ENCODE measurements around the gene CBLN3.

CBLN3 gene

GRCh38 chr14:24439830-24440605, 10.6 kb upstream of the CBLN3 start:
- H3K4me3 ChIP-seq = no peak overlapping the region
- TF ChIP-seq Cebpa-rat (IDR thresholded peaks at IDR 0.05) = no peak
- peak overlapping the region; percentile 91; the same call in 1 of the 2 replicates for H3K9ac ChIP-seq
- no peaks in the 10 kb centered on the region; the same call in 1 of the 2 replicates for H4K20me1 ChIP-seq
- peak overlapping the region; percentile 95 for H3K4me2 ChIP-seq
- peaks cover 81% of the 10 kb centered on the region for H3K4me1 ChIP-seq
- peaks cover 9% of the 10 kb centered on the region for H3K9me3 ChIP-seq
- peak overlapping the region; percentile 32; the same call in 1 of the 2 replicates for H3K27ac ChIP-seq
- H3K27me3 ChIP-seq = no peaks in the 10 kb centered on the region
- peaks cover 40% of the 10 kb centered on the region for H3K36me3 ChIP-seq

- TF ChIP-seq Cebpa-rat (IDR thresholded peaks at IDR 0.05) = no peak
- H4K20me1 ChIP-seq = no peaks in the 10 kb centered on the region; the same call in 1 of the 2 replicates
- peaks cover 45% of the 10 kb centered on the region for H3K36me3 ChIP-seq
- peaks cover 81% of the 10 kb centered on the region for H3K4me1 ChIP-seq
- H3K4me3 ChIP-seq = no peak overlapping the region
- H3K9me3 ChIP-seq = peaks cover 1% of the 10 kb centered on the region; the same call in 1 of the 2 replicates
- no peak overlapping the region for H3K9ac ChIP-seq
- no peaks in the 10 kb centered on the region for H3K27me3 ChIP-seq
- peak overlapping the region; percentile 95 for H3K4me2 ChIP-seq
- 0 out of 2 replicates have a peak overlapping the region, but pooled peaks have one; percentile 32 for H3K27ac ChIP-seq
Observed at GRCh38 chr14:24439257-24439656, 9.8 kb upstream of the CBLN3 start.

GRCh38 chr14:24438223-24439097, 9.0 kb upstream of the CBLN3 start:
- no peak overlapping the region for H3K4me3 ChIP-seq
- peaks cover 50% of the 10 kb centered on the region for H3K36me3 ChIP-seq
- peak overlapping the region; percentile 96 for H3K27ac ChIP-seq
- no peaks in the 10 kb centered on the region for H3K9me3 ChIP-seq
- H4K20me1 ChIP-seq = no peaks in the 10 kb centered on the region; the same call in 1 of the 2 replicates
- H3K27me3 ChIP-seq = no peaks in the 10 kb centered on the region
- peak overlapping the region; percentile 95 for H3K4me2 ChIP-seq
- H3K9ac ChIP-seq = peak overlapping the region; percentile 88; the same call in 1 of the 2 replicates
- no peak for TF ChIP-seq Cebpa-rat (IDR thresholded peaks at IDR 0.05)
- H3K4me1 ChIP-seq = peaks cover 84% of the 10 kb centered on the region

- Histone ChIP-seq H3K4me3 (peak overlapping the region; percentile 67), H3K9ac (peak overlapping the region; percentile 88), H3K27me3 (no peaks in the 10 kb centered on the region), H3K27ac (peak overlapping the region; percentile 96), H3K36me3 (peaks cover 58% of the 10 kb centered on the region), H3K4me1 (peaks cover 89% of the 10 kb centered on the region), H3K9me3 (no peaks in the 10 kb centered on the region), H3K4me2 (peak overlapping the region; percentile 95), H4K20me1 (no peaks in the 10 kb centered on the region; the same call in 1 of the 2 replicates)
- no peak for TF ChIP-seq Cebpa-rat (IDR thresholded peaks at IDR 0.05)
Observed at GRCh38 chr14:24437736-24438067, 8.2 kb upstream of the CBLN3 start.

GRCh38 chr14:24437020-24437735, 7.7 kb upstream of the CBLN3 start:
- Histone ChIP-seq H4K20me1 (peaks cover 5% of the 10 kb centered on the region), H3K27ac (peak overlapping the region; percentile 96), H3K36me3 (peaks cover 63% of the 10 kb centered on the region), H3K4me1 (peaks cover 95% of the 10 kb centered on the region), H3K27me3 (no peaks in the 10 kb centered on the region), H3K4me3 (peak overlapping the region; percentile 67), H3K4me2 (peak overlapping the region; percentile 95), H3K9me3 (no peaks in the 10 kb centered on the region), H3K9ac (peak overlapping the region; percentile 88)
- no peak for TF ChIP-seq Cebpa-rat (IDR thresholded peaks at IDR 0.05)

- no peaks in the 10 kb centered on the region for H3K27me3 ChIP-seq
- peak overlapping the region; percentile 95 for H3K4me2 ChIP-seq
- no peaks in the 10 kb centered on the region for H3K9me3 ChIP-seq
- TF ChIP-seq Cebpa-rat (IDR thresholded peaks at IDR 0.05) = no peak
- peaks cover 65% of the 10 kb centered on the region for H3K36me3 ChIP-seq
- peak overlapping the region; percentile 96 for H3K27ac ChIP-seq
- H3K4me3 ChIP-seq = peak overlapping the region; percentile 67
- peaks cover 96% of the 10 kb centered on the region for H3K4me1 ChIP-seq
- H4K20me1 ChIP-seq = peaks cover 10% of the 10 kb centered on the region
- peak overlapping the region; percentile 88 for H3K9ac ChIP-seq
Observed at GRCh38 chr14:24436355-24437019, 7.0 kb upstream of the CBLN3 start.

- H3K4me3 ChIP-seq = peak overlapping the region; percentile 67
- no peaks in the 10 kb centered on the region for H3K27me3 ChIP-seq
- H3K4me1 ChIP-seq = peaks cover 96% of the 10 kb centered on the region
- H3K4me2 ChIP-seq = peak overlapping the region; percentile 95
- peaks cover 15% of the 10 kb centered on the region for H4K20me1 ChIP-seq
- H3K9ac ChIP-seq = peak overlapping the region; percentile 88
- no peak for TF ChIP-seq Cebpa-rat (IDR thresholded peaks at IDR 0.05)
- peaks cover 60% of the 10 kb centered on the region for H3K36me3 ChIP-seq
- H3K9me3 ChIP-seq = no peaks in the 10 kb centered on the region
- peak overlapping the region; percentile 96 for H3K27ac ChIP-seq
Observed at GRCh38 chr14:24435998-24436354, 6.5 kb upstream of the CBLN3 start.

GRCh38 chr14:24435192-24435810, 5.8 kb upstream of the CBLN3 start:
- peak overlapping the region; percentile 95 for H3K4me2 ChIP-seq
- H3K27me3 ChIP-seq = no peaks in the 10 kb centered on the region
- TF ChIP-seq Cebpa-rat (IDR thresholded peaks at IDR 0.05) = no peak
- H3K9me3 ChIP-seq = no peaks in the 10 kb centered on the region
- H4K20me1 ChIP-seq = peaks cover 21% of the 10 kb centered on the region
- peak overlapping the region; percentile 88; the same call in 1 of the 2 replicates for H3K9ac ChIP-seq
- H3K36me3 ChIP-seq = peaks cover 54% of the 10 kb centered on the region
- H3K4me1 ChIP-seq = peaks cover 91% of the 10 kb centered on the region
- no peak overlapping the region for H3K4me3 ChIP-seq
- H3K27ac ChIP-seq = peak overlapping the region; percentile 96

Data from BLaER1 (cell line).